Measurements from ENCODE around the gene PHC2. TPM values are rescaled to one million over a fixed set of nuclear protein-coding genes. Genes with fewer than 3 reads are reported as not detected.

Gene PHC2
- total RNA-seq, 1 donor: 75.6 TPM

- no peak for DNase-seq (ENCODE audit: low read depth)
- H3K4me3 ChIP-seq (ENCODE audit: low read depth, low read length): no peak overlapping the region
- no peak for TF ChIP-seq CTCF (IDR thresholded peaks at IDR 0.05; ENCODE audit: insufficient read depth, low read depth, low read length)
These were observed 156.9 kb downstream of the PHC2 start for GRCh38 chr1:33273961-33274371.

Small RNA genes within 50 kb of the gene (small RNA-seq; reads per million reads assigned to genes)
- not detected for gene RN7SKP16

Other genes with a start within 250 kb of the PHC2 start
- gene TRIM62, start 249.1 kb downstream of the PHC2 start, total RNA-seq: 3.9 TPM in 2 replicates
- gene ZNF362, start 174.6 kb downstream of the PHC2 start, total RNA-seq: 9.5 and 12.2 TPM in 2 replicates
- not detected in 2 replicates for gene A3GALT2, start 110.0 kb downstream of the PHC2 start, total RNA-seq
- gene ZSCAN20, start 41.5 kb upstream of the PHC2 start, total RNA-seq: 7.7 and 10.4 TPM in 2 replicates

Measured in fibroblast of villous mesenchyme (primary cell).